ENCODE results near the gene MUC5AC. TPM values are rescaled to one million over a fixed set of nuclear protein-coding genes. Genes with fewer than 3 reads are reported as not detected.

MUC5AC gene
- total RNA-seq, 4 donors from 2014 or later: not detected

DNA sequence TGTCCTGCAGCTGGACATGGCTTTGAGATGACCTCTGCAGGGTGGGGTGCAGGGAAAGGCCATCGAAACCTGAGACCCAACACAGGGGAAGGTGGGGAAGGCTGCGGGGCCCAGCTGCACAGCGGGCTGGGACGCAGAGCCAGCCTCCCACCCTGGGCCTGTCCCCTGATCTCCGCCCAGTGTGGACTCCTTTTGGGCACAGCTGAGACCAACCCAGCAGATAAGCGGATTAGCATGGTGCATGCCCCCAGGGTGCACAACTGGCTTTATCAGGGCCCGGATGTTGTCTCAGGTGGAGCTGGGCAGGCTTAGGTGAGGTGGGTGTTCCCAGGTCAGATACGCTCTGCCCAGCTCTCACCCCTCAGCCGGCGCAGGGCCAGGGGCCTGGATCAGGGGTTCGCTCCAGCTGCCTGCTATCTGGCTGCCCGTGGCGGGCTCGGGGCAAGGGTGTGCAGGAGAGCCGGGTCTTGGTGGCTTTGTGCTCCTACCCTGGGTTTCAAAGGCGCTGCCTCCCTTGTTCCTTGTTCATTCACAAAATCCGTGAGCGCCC, 28.1 kb upstream of the MUC5AC start:
- H3K27me3 ChIP-seq: peaks cover 10% of the 10 kb centered on the region
- in situ Hi-C loops (cut with MboI; ENCODE audit: low pct_ligation_motif_present in 1 of 4, low pct_unique_long_range_greater_than_20kb in 1 of 4, low sequenced_read_pairs in 3 of 4): no loop called here
- intact Hi-C loops (cut with DNase I; ENCODE audit: low total_unique reads): no loop called here
- H3K27ac ChIP-seq: no peak overlapping the region
- peaks cover 8 to 12% of the 10 kb centered on the region in 2 donors for H3K9me3 ChIP-seq
- no peak for TF ChIP-seq EP300 (IDR thresholded peaks at IDR 0.05; ENCODE audit: low read depth)
- TF ChIP-seq CTCF (IDR thresholded peaks at IDR 0.05): no peak
- TF ChIP-seq POLR2AphosphoS5 (IDR thresholded peaks at IDR 0.05): no peak
- no peak for TF ChIP-seq POLR2A (IDR thresholded peaks at IDR 0.05)
- DNase-seq: no peak
- H3K36me3 ChIP-seq: no peaks in the 10 kb centered on the region
- H3K4me3 ChIP-seq: no peak overlapping the region
- H3K4me1 ChIP-seq: no peaks in the 10 kb centered on the region
- 89% methylated on average over 18 of the region's 18 CpGs; no CpG with 5 or more reads in 1 of the 2 donors for WGBS, 2 donors (ENCODE audit: low coverage in 1 of 2)

GRCh38 chr11:1130276-1131032, 27.3 kb upstream of the MUC5AC start:
- WGBS, 2 donors (ENCODE audit: low coverage in 1 of 2): 48 to 49% methylated on average over 4 to 15 of the region's 15 CpGs
- Histone ChIP-seq H3K4me3 (no peak overlapping the region), H3K27ac (no peak overlapping the region), H3K27me3 (peaks cover 10% of the 10 kb centered on the region), H3K9me3 (peaks cover 15 to 20% of the 10 kb centered on the region in 2 donors), H3K4me1 (no peaks in the 10 kb centered on the region), H3K36me3 (no peaks in the 10 kb centered on the region)
- TF ChIP-seq EP300 (IDR thresholded peaks at IDR 0.05; ENCODE audit: low read depth) (no peak), POLR2AphosphoS5 (IDR thresholded peaks at IDR 0.05) (no peak), POLR2A (IDR thresholded peaks at IDR 0.05) (no peak), CTCF (IDR thresholded peaks at IDR 0.05) (no peak)
- in situ Hi-C loops (cut with MboI; ENCODE audit: low pct_ligation_motif_present in 1 of 4, low pct_unique_long_range_greater_than_20kb in 1 of 4, low sequenced_read_pairs in 3 of 4) (no loop called here), intact Hi-C loops (cut with DNase I; ENCODE audit: low total_unique reads) (no loop called here)
- peak; percentile 6 for DNase-seq

DNA sequence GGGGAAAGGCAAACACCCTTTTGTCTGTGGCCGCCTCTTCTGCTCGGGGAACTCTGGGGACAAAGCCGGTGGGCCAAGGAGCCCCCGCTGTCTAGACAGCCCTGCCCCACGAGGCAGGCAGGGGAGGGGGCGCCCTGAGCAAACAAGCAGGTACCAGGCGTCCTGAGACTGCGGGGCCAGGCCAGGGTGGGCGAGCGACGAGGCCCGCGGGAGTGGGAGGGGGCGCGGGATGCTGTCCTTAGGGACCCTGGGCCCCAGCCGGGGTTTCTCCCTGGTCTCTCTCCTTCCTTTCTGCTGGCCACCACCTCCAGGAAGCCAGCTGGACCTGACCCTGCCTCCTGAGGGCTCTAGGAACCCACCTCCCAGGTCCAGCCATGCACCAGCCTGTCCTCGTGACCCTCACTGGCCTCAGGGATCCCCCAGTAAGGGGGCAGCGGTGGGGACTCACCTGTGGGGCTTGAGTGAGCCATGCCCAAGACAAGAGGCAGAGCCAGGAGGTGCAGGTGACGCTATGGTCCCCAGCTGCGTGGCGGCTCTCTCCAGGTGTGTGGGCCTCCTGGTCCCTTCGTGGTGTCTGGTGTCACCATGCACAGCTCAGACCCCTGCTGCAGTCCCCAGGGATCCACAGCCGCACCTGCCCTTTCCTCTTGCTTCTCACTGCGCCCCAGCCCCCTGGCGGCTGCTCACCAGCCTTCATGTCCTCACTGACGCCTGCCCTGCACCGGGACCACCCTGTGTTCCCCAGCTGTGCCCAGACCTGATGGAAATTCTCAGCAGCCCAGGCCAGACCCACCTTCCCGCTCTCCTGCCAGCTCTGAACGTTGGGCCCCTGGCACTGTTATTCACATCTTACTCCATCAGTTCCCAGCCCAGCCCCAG, 26.5 kb upstream of the MUC5AC start:
- TF ChIP-seq EP300 (IDR thresholded peaks at IDR 0.05; ENCODE audit: low read depth): no peak
- TF ChIP-seq CTCF (IDR thresholded peaks at IDR 0.05): no peak
- TF ChIP-seq POLR2AphosphoS5 (IDR thresholded peaks at IDR 0.05): no peak
- TF ChIP-seq POLR2A (IDR thresholded peaks at IDR 0.05): no peak
- Histone ChIP-seq H3K4me1 (no peaks in the 10 kb centered on the region), H3K27me3 (peaks cover 10% of the 10 kb centered on the region), H3K9me3 (peaks cover 15 to 23% of the 10 kb centered on the region in 2 donors), H3K27ac (no peak overlapping the region), H3K36me3 (no peaks in the 10 kb centered on the region), H3K4me3 (no peak overlapping the region)
- intact Hi-C loops (cut with DNase I; ENCODE audit: low total_unique reads): no loop called here
- WGBS, 2 donors (ENCODE audit: low coverage in 1 of 2): 69% methylated on average over 24 of the region's 29 CpGs; no CpG with 5 or more reads in 1 of the 2 donors
- DNase-seq: no peak
- in situ Hi-C loops (cut with MboI; ENCODE audit: low pct_ligation_motif_present in 1 of 4, low pct_unique_long_range_greater_than_20kb in 1 of 4, low sequenced_read_pairs in 3 of 4): no loop called here

DNA sequence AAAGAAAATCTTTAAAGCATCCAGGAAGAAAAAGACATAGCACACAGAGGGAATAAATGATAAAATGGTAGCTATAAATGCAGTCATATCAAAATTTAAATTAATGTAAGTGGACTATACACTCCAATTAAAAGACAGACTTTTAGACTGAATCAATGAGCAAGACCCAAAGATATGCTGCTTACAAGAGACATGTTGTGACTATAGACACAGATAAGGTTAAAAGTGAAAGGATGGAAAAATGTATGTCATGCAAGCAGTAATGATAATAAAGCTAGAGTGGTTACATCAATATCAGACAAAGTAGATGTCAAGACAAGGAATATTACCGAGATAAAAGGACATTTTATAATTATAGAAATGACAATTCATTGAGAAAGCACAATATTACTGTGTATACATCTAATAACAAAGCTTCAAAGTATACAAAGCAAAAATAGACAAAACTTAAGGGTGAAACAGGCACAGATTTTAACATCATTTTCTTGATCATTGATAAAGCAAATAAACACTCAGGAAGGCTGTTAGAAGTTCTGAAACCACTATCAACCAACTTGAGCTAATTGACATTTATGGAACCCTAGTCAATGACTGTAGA, 22.8 kb upstream of the MUC5AC start:
- H3K9me3 ChIP-seq: peaks cover 15 to 23% of the 10 kb centered on the region in 2 donors
- no peaks in the 10 kb centered on the region for H3K4me1 ChIP-seq
- TF ChIP-seq EP300 (IDR thresholded peaks at IDR 0.05; ENCODE audit: low read depth): no peak
- TF ChIP-seq CTCF (IDR thresholded peaks at IDR 0.05): no peak
- no peak for TF ChIP-seq POLR2AphosphoS5 (IDR thresholded peaks at IDR 0.05)
- no peak for TF ChIP-seq POLR2A (IDR thresholded peaks at IDR 0.05)
- intact Hi-C loops (cut with DNase I; ENCODE audit: low total_unique reads): no loop called here
- H3K4me3 ChIP-seq: no peak overlapping the region
- H3K36me3 ChIP-seq: no peaks in the 10 kb centered on the region
- no peak for DNase-seq
- in situ Hi-C loops (cut with MboI; ENCODE audit: low pct_ligation_motif_present in 1 of 4, low pct_unique_long_range_greater_than_20kb in 1 of 4, low sequenced_read_pairs in 3 of 4): no loop called here
- H3K27ac ChIP-seq: no peak overlapping the region
- peaks cover 15% of the 10 kb centered on the region for H3K27me3 ChIP-seq
- 63 to 78% methylated on average over 1 of the region's 1 CpG for WGBS, 2 donors (ENCODE audit: low coverage in 1 of 2)

Data from transverse colon (tissue), 4 donors.